Liver (tissue), 3 donors: Measurements from ENCODE around the gene KRTAP3-1.

Experiments
- CTCF ChIP-seq: fragments of 150-350 bp; IDR thresholded peaks from 2 replicates; pipeline ENCODE4 v1.5.1; 2017; ENCODE audit warnings: improper control_type of control experiment, low read depth, low read length; ENCODE audit not compliant: missing input control
- EGR1 ChIP-seq, 2 donors: IDR thresholded peaks; 2 replicates each; pipeline ENCODE4 v1.6.1; 2016 to 2018; ENCODE audit warnings: antibody characterized with exemption in 2 of 2, low read depth in 2 of 2
- HNF4A ChIP-seq, 2 donors: conservative IDR thresholded peaks; 2 replicates each; pipeline ENCODE4 v1.6.1; 2016; ENCODE audit warnings: antibody characterized with exemption in 2 of 2, mild to moderate bottlenecking in 2 of 2
- HNF4G ChIP-seq: IDR thresholded peaks from 2 replicates; pipeline ENCODE4 v1.6.1; 2016; ENCODE audit warnings: antibody characterized with exemption
- JUND ChIP-seq, 2 donors: IDR thresholded peaks; 2 replicates each; pipeline ENCODE4 v1.6.1; 2016; ENCODE audit warnings: antibody characterized with exemption in 2 of 2
- MAX ChIP-seq: IDR thresholded peaks from 2 replicates; pipeline ENCODE4 v1.6.1; 2016; ENCODE audit warnings: antibody characterized with exemption
- RAD21 ChIP-seq, 2 donors: IDR thresholded peaks; 2 replicates each; pipeline ENCODE4 v1.6.1; 2016; ENCODE audit warnings: antibody characterized with exemption in 2 of 2, mild to moderate bottlenecking in 2 of 2
- REST ChIP-seq: IDR thresholded peaks from 2 replicates; pipeline ENCODE4 v1.6.1; 2016; ENCODE audit warnings: antibody characterized with exemption, mild to moderate bottlenecking
- SP1 ChIP-seq: IDR thresholded peaks from 2 replicates; pipeline ENCODE4 v1.6.1; 2018; ENCODE audit warnings: antibody characterized with exemption, mild to moderate bottlenecking
- YY1 ChIP-seq: IDR thresholded peaks from 2 replicates; pipeline ENCODE4 v1.6.1; 2016; ENCODE audit warnings: antibody characterized with exemption, mild to moderate bottlenecking
- donor health status: healthy.
- donor health status: healthy.

GRCh38 chr17:40960144-40960543, 48.8 kb downstream of the KRTAP3-1 start:
- TF ChIP-seq HNF4G = no peak
- no peak for TF ChIP-seq CTCF
- TF ChIP-seq YY1 = no peak
- no peak for TF ChIP-seq REST
- no peak for TF ChIP-seq JUND (IDR thresholded peaks at IDR 0.05)
- TF ChIP-seq EGR1 (IDR thresholded peaks at IDR 0.05; ENCODE audit: low read depth in 2 of 2) = no peak
- no peak for TF ChIP-seq RAD21 (IDR thresholded peaks at IDR 0.05)
- TF ChIP-seq MAX = no peak
- no peak for TF ChIP-seq HNF4A (conservative IDR thresholded peaks at IDR 0.05)
- no peak for TF ChIP-seq SP1
